ENCODE results near the gene RNF40. TPM values are rescaled to one million over a fixed set of nuclear protein-coding genes. Genes with fewer than 3 reads are reported as not detected.

RNF40 gene
- total RNA-seq, 1 donor from 2014 or later, result 60.9 TPM

DNA sequence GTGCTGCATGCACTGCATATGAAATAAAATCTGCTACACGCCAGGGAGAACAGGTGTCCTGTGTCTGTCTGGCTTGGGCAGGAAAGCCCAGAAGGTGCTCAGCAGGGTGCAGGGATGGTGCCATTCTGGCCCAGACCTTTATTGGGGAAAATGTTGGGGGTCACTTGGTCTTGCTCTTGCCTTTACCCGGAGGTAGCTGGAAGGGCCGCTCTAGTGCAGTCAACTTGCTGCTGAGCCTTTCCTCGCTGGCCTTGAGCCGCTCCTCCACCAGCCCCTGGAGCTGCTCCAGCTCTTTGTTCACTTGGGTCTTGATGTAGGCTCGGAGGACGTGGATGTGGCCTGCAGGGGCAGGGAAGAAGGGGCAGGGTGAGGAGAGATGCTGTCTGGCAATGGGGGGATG, 4.8 kb upstream of the RNF40 start:
- Histone ChIP-seq H3K9me3 (no peaks in the 10 kb centered on the region), H3K4me3 (no peak overlapping the region), H3K27ac (no peak overlapping the region), H3K36me3 (peaks cover 0 to 14% of the 10 kb centered on the region in 2 donors), H3K4me1 (peaks cover 12% of the 10 kb centered on the region), H3K27me3 (no peaks in the 10 kb centered on the region)
- intact Hi-C loops (cut with DNase I), result no loop called here
- TF ChIP-seq POLR2AphosphoS5 (IDR thresholded peaks at IDR 0.05; ENCODE audit: insufficient read depth in 1 of 2, low read depth in 1 of 2), result no peak
- no peak for TF ChIP-seq POLR2A (IDR thresholded peaks at IDR 0.05)
- TF ChIP-seq, protein P1, sequence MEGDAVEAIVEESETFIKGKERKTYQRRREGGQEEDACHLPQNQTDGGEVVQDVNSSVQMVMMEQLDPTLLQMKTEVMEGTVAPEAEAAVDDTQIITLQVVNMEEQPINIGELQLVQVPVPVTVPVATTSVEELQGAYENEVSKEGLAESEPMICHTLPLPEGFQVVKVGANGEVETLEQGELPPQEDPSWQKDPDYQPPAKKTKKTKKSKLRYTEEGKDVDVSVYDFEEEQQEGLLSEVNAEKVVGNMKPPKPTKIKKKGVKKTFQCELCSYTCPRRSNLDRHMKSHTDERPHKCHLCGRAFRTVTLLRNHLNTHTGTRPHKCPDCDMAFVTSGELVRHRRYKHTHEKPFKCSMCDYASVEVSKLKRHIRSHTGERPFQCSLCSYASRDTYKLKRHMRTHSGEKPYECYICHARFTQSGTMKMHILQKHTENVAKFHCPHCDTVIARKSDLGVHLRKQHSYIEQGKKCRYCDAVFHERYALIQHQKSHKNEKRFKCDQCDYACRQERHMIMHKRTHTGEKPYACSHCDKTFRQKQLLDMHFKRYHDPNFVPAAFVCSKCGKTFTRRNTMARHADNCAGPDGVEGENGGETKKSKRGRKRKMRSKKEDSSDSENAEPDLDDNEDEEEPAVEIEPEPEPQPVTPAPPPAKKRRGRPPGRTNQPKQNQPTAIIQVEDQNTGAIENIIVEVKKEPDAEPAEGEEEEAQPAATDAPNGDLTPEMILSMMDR (IDR thresholded peaks at IDR 0.05), result no peak
- no peak for DNase-seq (ENCODE audit: extremely low spot score in 2 of 2)

GRCh38 chr16:30758988-30759491, 3.1 kb upstream of the RNF40 start:
- Histone ChIP-seq H3K36me3 (peaks cover 0 to 22% of the 10 kb centered on the region in 2 donors), H3K4me1 (peaks cover 30% of the 10 kb centered on the region), H3K4me3 (no peak overlapping the region), H3K27me3 (no peaks in the 10 kb centered on the region), H3K9me3 (no peaks in the 10 kb centered on the region), H3K27ac (no peak overlapping the region)
- TF ChIP-seq POLR2AphosphoS5 (IDR thresholded peaks at IDR 0.05; ENCODE audit: insufficient read depth in 1 of 2, low read depth in 1 of 2) (no peak), POLR2A (IDR thresholded peaks at IDR 0.05) (no peak)
- TF ChIP-seq, protein P1 (IDR thresholded peaks at IDR 0.05), result no peak
- intact Hi-C loops (cut with DNase I), result no loop called here
- DNase-seq (ENCODE audit: extremely low spot score in 2 of 2), result no peak

DNA sequence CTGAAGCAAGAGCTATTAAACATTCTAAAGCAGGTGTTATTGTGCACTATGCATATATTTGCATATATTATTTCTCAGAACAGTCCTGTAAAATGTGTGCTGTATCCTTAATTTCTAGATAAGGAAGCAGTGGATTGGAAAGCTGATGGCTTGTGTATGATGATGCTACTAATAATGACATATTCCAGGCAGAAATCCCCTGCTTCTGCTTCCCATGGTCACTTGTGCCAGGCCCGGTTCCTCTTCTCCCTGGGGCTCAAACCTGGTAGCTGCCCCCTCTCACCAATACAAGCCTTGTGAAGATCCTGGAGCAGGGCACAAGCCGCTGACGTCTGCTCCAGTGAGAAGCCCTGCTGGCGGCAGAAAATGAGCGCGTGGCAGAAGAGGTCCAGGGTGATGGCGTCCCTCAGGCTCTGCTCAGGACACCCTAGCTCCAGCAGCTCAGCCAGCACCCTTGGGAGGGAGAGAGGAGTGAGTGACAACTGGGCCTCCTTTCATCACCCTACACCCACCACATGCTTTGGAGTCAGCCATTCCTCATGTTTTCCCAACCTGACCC, 2.0 kb upstream of the RNF40 start:
- no peak overlapping the region for H3K27ac ChIP-seq
- H3K9me3 ChIP-seq, result no peaks in the 10 kb centered on the region
- H3K4me1 ChIP-seq, result peaks cover 37% of the 10 kb centered on the region
- H3K36me3 ChIP-seq, result peaks cover 0 to 32% of the 10 kb centered on the region in 2 donors
- TF ChIP-seq POLR2A (IDR thresholded peaks at IDR 0.05) (no peak), POLR2AphosphoS5 (IDR thresholded peaks at IDR 0.05; ENCODE audit: insufficient read depth in 1 of 2, low read depth in 1 of 2) (no peak)
- TF ChIP-seq, protein P1 (IDR thresholded peaks at IDR 0.05), result no peak
- DNase-seq (ENCODE audit: extremely low spot score in 2 of 2), result no peak
- no peaks in the 10 kb centered on the region for H3K27me3 ChIP-seq
- intact Hi-C loops (cut with DNase I), result loop anchor here (5.0 kb wide), 1 partner anchor 63 kb away; the partner anchor contains the start of gene SRCAP
- H3K4me3 ChIP-seq, result no peak overlapping the region

- Histone ChIP-seq H3K4me1 (peaks cover 37% of the 10 kb centered on the region), H3K27me3 (no peaks in the 10 kb centered on the region), H3K4me3 (peak overlapping the region; percentile 74 to 98), H3K9me3 (no peaks in the 10 kb centered on the region), H3K36me3 (peaks cover 3 to 40% of the 10 kb centered on the region in 2 donors), H3K27ac (peak overlapping the region; percentile 22)
- DNase-seq (ENCODE audit: extremely low spot score in 2 of 2), result no peak
- TF ChIP-seq, protein P1 (IDR thresholded peaks at IDR 0.05), result no peak
- TF ChIP-seq POLR2A (IDR thresholded peaks at IDR 0.05) (no peak), POLR2AphosphoS5 (IDR thresholded peaks at IDR 0.05; ENCODE audit: insufficient read depth in 1 of 2, low read depth in 1 of 2) (no peak)
- intact Hi-C loops (cut with DNase I), result loop anchor here (5.0 kb wide), 1 partner anchor 64 kb away; the partner anchor contains the start of gene SRCAP
Measured at GRCh38 chr16:30760577-30761426, 1.3 kb upstream of the RNF40 start.
